ENCODE data around the gene HKDC1.
A peak's percentile ranks its signal among the peaks of the same experiment; 100 is the strongest.

The HKDC1 gene

GRCh38 chr10:69226919-69227450 is 6.9 kb downstream of the HKDC1 start:
- DNase-seq, result no peak
- Histone ChIP-seq H3K27ac (no peak overlapping the region), H3K36me3 (no peaks in the 10 kb centered on the region), H3K9me3 (ENCODE audit: severe bottlenecking) (no peaks in the 10 kb centered on the region), H3K4me3 (ENCODE audit: low read depth, low read length) (no peak overlapping the region), H3K27me3 (ENCODE audit: insufficient read depth, low read depth, severe bottlenecking) (no peaks in the 10 kb centered on the region)
- TF ChIP-seq CTCF (IDR thresholded peaks at IDR 0.05; ENCODE audit: low read depth, low read length), result no peak

GRCh38 chr10:69228151-69228550 is 8.0 kb downstream of the HKDC1 start:
- Histone ChIP-seq H3K36me3 (no peaks in the 10 kb centered on the region), H3K4me3 (ENCODE audit: low read depth, low read length) (no peak overlapping the region), H3K27ac (no peak overlapping the region), H3K27me3 (ENCODE audit: insufficient read depth, low read depth, severe bottlenecking) (no peaks in the 10 kb centered on the region), H3K9me3 (ENCODE audit: severe bottlenecking) (no peaks in the 10 kb centered on the region)
- DNase-seq, result peak; percentile 51
- no peak for TF ChIP-seq CTCF (IDR thresholded peaks at IDR 0.05; ENCODE audit: low read depth, low read length)

GRCh38 chr10:69229616-69229916 is 9.4 kb downstream of the HKDC1 start:
- Histone ChIP-seq H3K27ac (no peak overlapping the region), H3K9me3 (ENCODE audit: severe bottlenecking) (no peaks in the 10 kb centered on the region), H3K27me3 (ENCODE audit: insufficient read depth, low read depth, severe bottlenecking) (no peaks in the 10 kb centered on the region), H3K4me3 (ENCODE audit: low read depth, low read length) (no peak overlapping the region), H3K36me3 (no peaks in the 10 kb centered on the region)
- DNase-seq, result no peak
- TF ChIP-seq CTCF (IDR thresholded peaks at IDR 0.05; ENCODE audit: low read depth, low read length), result no peak

DNA sequence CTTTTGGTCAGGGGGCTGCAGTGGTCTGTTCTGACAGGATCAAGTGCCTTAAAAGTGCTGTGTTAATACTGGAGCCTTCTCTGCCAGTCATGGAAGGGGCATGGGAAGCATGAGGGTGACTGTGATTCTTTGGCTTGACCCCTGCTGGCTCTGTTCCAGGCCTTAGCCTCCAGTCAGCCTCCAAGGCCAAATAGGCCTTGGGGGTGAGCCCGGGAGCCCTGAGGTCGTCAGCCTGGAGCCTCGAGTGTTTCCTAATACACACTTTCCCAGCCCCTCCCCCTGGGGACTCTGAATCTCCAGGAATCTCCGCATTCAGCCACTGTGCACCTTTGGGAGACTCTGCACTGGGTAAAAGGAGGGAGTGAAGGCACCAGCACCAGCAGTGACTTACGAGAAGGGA is 10.0 kb downstream of the HKDC1 start:
- H3K9me3 ChIP-seq (ENCODE audit: severe bottlenecking), result no peaks in the 10 kb centered on the region
- TF ChIP-seq CTCF (IDR thresholded peaks at IDR 0.05; ENCODE audit: low read depth, low read length), result no peak
- no peak overlapping the region for H3K27ac ChIP-seq
- H3K36me3 ChIP-seq, result no peaks in the 10 kb centered on the region
- no peak for DNase-seq
- no peaks in the 10 kb centered on the region for H3K27me3 ChIP-seq (ENCODE audit: insufficient read depth, low read depth, severe bottlenecking)
- H3K4me3 ChIP-seq (ENCODE audit: low read depth, low read length), result no peak overlapping the region

GRCh38 chr10:69232252-69232651 is 12.1 kb downstream of the HKDC1 start:
- H3K27me3 ChIP-seq (ENCODE audit: insufficient read depth, low read depth, severe bottlenecking), result no peaks in the 10 kb centered on the region
- no peaks in the 10 kb centered on the region for H3K36me3 ChIP-seq
- H3K27ac ChIP-seq, result no peak overlapping the region
- TF ChIP-seq CTCF (IDR thresholded peaks at IDR 0.05; ENCODE audit: low read depth, low read length), result no peak
- DNase-seq, result no peak
- H3K4me3 ChIP-seq (ENCODE audit: low read depth, low read length), result no peak overlapping the region
- H3K9me3 ChIP-seq (ENCODE audit: severe bottlenecking), result no peaks in the 10 kb centered on the region

- TF ChIP-seq CTCF (IDR thresholded peaks at IDR 0.05; ENCODE audit: low read depth, low read length), result no peak
- no peak for DNase-seq
- Histone ChIP-seq H3K9me3 (ENCODE audit: severe bottlenecking) (no peaks in the 10 kb centered on the region), H3K27ac (no peak overlapping the region), H3K27me3 (ENCODE audit: insufficient read depth, low read depth, severe bottlenecking) (no peaks in the 10 kb centered on the region), H3K4me3 (ENCODE audit: low read depth, low read length) (no peak overlapping the region), H3K36me3 (no peaks in the 10 kb centered on the region)
Measured at GRCh38 chr10:69232736-69233480, 12.8 kb downstream of the HKDC1 start.
